Pancreas (tissue), 10 donors: Measurements from ENCODE around the gene PACS2. TPM values are rescaled to one million over a fixed set of nuclear protein-coding genes. Genes with fewer than 3 reads are reported as not detected.
A peak's percentile ranks its signal among the peaks of the same experiment; 100 is the strongest.

Experiments
- ATAC-seq, 4 donors: fragments of 200-7000 bp; cut with Tn5 transposase; one replicate each; pipeline versions ENCODE4 v1.8.0 to v1.9.1; 2020; ENCODE audit warnings: mild to moderate bottlenecking in 4 of 4, moderate library complexity in 4 of 4
- DNase-seq, 6 donors: peaks; one replicate each; pipeline ENCODE4 v3.0.0-alpha.2; 2020
- FAIRE-seq: peaks from 2 replicates; lab custom pipeline; 2012; peaks lifted over from hg19 to GRCh38; lab: Jason Lieb, UNC
- H3K27ac ChIP-seq, 4 donors: fragments of 200-600 bp; sonication (generic); 1 replicate in 3 of 4; 2 replicates in 1 of 4; pipeline versions ENCODE4 v1.5.0 to v1.8.0; 2020
- H3K27me3 ChIP-seq, 4 donors: fragments of 200-600 bp; one replicate each; pipeline ENCODE4 v1.8.0; 2021
- H3K36me3 ChIP-seq, 3 donors: fragments of 200-600 bp; sonication (generic) in 1 of 3; one replicate each; pipeline versions ENCODE4 v1.5.0 to v1.8.0; 2020 to 2021
- H3K4me1 ChIP-seq, 3 donors: fragments of 200-600 bp; one replicate each; pipeline ENCODE4 v1.8.0; 2021
- H3K4me3 ChIP-seq, 4 donors: fragments of 200-600 bp; sonication (generic) in 2 of 4; one replicate each; pipeline versions ENCODE4 v1.5.0 to v1.8.0; 2020 to 2021
- H3K9me3 ChIP-seq, 4 donors: fragments of 200-600 bp; one replicate each; pipeline ENCODE4 v1.8.0; 2021
- WGBS, 2 donors: extraction: QIAGEN DNeasy Blood & Tissue Kit; methylation state at CpG; one replicate each; pipeline ENCODE4 v1.1.7; 2013; 5-methylcytosine and 5-hydroxymethylcytosine counted together
- intact Hi-C, 3 donors: fragments of 100-400 bp; cut with DNase I; formaldehyde crosslinking; loops; one replicate each; pipeline versions ENCODE4 v1.11.1 to v1.14.2; 2022
- polyA plus RNA-seq, 2 donors: library from polyadenylated mRNA; stranded (reverse); fragments of 200-250 nt; gene quantifications; one replicate each; pipeline ENCODE4 v1.2.3, GENCODE V29; 2013
- total RNA-seq, 6 donors: library from RNA; stranded (reverse); fragmentation: NEBNext Ultra II Directional in 4 of 6; extraction: Animal tissue kit (Norgen Biotek cat#: 25700) in 4 of 6; gene quantifications; one replicate each; pipeline versions ENCODE4 v1.2.1 to v1.2.4, GENCODE V29; 2021 to 2023
- TF ChIP-seq, protein P1 (sequence below), 4 donors: fragments of 200-600 bp; sonication (generic) in 3 of 4; IDR thresholded peaks; one replicate each; pipeline versions ENCODE4 v1.5.0 to v1.8.0; 2021; ENCODE audit warnings: antibody characterized with exemption in 4 of 4
- donor health status: healthy with polysubstance abuse.
- donor health status: DM: no; HTN: no; CAD: no; lungs with moderate emphysema.
- donor health status: DM: no; HTN: no; CAD: no.
- donor health status: control.
- donor health status: control.
- donor health status: Bipolar disorder and iron deficiency.
- donor health status: DM: yes; HTN: yes; CAD: no.
- donor health status: DM: no; HTN: no; CAD: no.
- donor health status: DM: no; HTN: no; CAD: no.
- donor health status: DM: yes; HTN: yes; CAD: no.

Gene PACS2
- total and polyA plus RNA-seq, 8 donors = 36.9 to 128 (median 49.3) TPM

DNA sequence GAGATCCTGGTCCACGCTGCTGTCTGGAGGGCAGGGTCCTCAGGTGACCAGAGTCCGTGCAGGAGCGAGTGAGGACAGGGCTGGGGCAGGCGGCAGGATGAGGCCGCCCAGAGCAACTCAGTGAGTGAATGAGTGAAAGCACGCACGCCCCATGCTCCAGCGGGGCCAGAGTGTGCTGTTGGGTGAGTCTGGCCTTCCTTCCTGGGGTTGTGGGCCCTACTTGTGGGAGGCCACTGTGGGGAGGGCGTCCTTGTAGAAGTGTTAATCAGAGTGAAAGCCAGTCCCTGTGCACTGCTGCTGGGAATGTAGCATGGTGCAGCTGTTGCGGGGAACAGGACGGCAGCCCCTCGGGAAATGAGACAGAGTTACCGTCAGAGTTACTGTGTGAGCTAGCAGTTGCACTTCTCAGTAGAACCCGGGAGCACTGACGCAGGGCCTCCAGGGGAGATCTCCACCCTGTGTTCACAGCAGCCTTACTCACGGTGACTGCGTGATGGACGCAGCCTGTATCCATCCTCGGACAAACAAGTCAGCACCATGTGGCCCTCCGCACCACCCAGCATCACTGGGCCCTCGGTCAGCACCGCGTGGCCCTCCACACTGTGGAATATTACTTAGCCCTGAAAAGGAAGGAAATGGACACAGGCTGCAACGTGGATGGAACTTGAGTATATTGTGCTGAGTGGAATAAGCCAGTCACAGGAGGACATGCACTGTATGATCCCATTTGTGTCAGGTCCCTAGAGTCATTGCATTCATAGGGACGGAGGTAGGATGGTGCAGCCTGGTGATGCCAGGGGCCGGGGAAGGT lies 22.1 kb downstream of the PACS2 start:
- Histone ChIP-seq H3K27ac (no peak overlapping the region), H3K4me3 (no peak overlapping the region), H3K9me3 (no peaks in the 10 kb centered on the region), H3K27me3 (no peaks in the 10 kb centered on the region), H3K4me1 (peaks cover 3 to 17% (median 3%) of the 10 kb centered on the region in 3 donors), H3K36me3 (no peaks in the 10 kb centered on the region)
- intact Hi-C loops = no loop called here
- TF ChIP-seq, protein P1, sequence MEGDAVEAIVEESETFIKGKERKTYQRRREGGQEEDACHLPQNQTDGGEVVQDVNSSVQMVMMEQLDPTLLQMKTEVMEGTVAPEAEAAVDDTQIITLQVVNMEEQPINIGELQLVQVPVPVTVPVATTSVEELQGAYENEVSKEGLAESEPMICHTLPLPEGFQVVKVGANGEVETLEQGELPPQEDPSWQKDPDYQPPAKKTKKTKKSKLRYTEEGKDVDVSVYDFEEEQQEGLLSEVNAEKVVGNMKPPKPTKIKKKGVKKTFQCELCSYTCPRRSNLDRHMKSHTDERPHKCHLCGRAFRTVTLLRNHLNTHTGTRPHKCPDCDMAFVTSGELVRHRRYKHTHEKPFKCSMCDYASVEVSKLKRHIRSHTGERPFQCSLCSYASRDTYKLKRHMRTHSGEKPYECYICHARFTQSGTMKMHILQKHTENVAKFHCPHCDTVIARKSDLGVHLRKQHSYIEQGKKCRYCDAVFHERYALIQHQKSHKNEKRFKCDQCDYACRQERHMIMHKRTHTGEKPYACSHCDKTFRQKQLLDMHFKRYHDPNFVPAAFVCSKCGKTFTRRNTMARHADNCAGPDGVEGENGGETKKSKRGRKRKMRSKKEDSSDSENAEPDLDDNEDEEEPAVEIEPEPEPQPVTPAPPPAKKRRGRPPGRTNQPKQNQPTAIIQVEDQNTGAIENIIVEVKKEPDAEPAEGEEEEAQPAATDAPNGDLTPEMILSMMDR (IDR thresholded peaks at IDR 0.05) = no peak
- DNase-seq (no peak), ATAC-seq (no peak), FAIRE-seq (no peak)
- 88% methylated on average over 26 of the region's 26 CpGs for WGBS, 2 donors

DNA sequence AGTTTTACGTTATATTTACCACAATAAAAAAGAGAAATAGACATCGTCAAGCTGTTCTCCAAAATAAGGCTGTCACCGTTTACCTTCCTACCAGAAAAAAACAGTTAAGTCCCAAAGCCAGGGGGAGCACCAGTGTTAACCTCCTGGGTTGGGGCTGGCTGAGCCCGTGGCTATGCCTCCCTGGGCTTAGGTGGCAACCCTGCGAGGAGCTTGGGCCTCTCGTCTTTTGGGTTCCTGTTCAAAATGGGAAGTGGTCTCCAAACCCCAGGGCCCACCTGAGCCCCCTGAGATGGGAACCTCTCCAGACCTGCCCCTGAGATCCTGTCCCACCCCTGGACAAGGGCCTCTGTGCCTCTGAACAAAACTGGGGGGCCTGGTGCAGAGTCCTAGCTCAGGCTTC lies 22.9 kb downstream of the PACS2 start:
- Histone ChIP-seq H3K27me3 (no peaks in the 10 kb centered on the region), H3K4me1 (peaks cover 3 to 17% (median 3%) of the 10 kb centered on the region in 3 donors), H3K4me3 (no peak overlapping the region), H3K27ac (no peak overlapping the region), H3K36me3 (no peaks in the 10 kb centered on the region), H3K9me3 (no peaks in the 10 kb centered on the region)
- FAIRE-seq (no peak), DNase-seq (no peak), ATAC-seq (no peak)
- intact Hi-C loops = no loop called here
- WGBS, 2 donors = 84 to 90% methylated on average over 6 of the region's 6 CpGs
- TF ChIP-seq, protein P1 (IDR thresholded peaks at IDR 0.05) = no peak

DNA sequence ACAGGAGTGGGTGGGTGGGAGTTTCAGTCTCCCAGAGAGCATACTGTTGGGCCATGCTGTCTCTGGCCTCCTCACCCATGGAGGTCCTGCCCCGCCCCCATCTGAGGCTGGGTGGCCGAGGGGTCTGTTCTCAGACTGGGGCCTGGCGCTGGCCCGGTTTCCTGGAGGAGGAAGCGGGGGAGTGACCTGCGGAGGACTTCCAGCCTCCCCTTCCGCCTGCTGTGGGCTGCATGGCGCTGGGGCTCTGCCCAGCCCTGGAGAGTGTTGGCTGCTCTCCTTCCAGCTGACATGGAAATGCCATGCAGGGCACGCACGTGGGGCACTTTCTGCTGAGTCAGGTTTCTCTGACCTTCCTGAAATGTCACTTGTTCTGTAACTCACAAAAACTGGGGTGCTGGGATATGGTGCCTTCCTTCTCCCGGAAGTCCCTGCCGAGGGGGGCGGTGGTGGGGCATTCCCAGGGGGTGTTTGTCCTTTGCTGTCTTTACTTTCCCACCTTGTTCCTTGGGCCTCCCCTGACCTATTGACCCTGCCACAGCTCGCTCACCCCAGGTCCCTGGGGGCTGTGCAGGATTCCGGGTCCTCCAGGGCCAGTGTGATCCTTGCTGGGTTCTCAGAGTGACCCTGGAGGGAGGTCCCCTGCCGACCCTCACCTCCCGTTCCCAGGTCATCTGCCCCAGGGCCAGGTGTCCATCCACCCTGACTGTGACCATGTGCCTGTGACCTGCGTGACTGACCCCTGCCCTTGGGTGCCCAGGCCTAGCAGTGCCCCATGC lies 23.6 kb downstream of the PACS2 start:
- Histone ChIP-seq H3K4me3 (no peak overlapping the region), H3K9me3 (no peaks in the 10 kb centered on the region), H3K27ac (no peak overlapping the region), H3K36me3 (no peaks in the 10 kb centered on the region), H3K4me1 (peaks cover 3 to 17% (median 3%) of the 10 kb centered on the region in 3 donors), H3K27me3 (no peaks in the 10 kb centered on the region)
- ATAC-seq (peak; percentile 14 to 47 (median 27)), FAIRE-seq (no peak), DNase-seq (peak in 2 of 6 donors; percentile 38 to 53)
- TF ChIP-seq, protein P1 (IDR thresholded peaks at IDR 0.05) = no peak
- 67 to 70% methylated on average over 18 of the region's 18 CpGs for WGBS, 2 donors
- intact Hi-C loops = no loop called here

DNA sequence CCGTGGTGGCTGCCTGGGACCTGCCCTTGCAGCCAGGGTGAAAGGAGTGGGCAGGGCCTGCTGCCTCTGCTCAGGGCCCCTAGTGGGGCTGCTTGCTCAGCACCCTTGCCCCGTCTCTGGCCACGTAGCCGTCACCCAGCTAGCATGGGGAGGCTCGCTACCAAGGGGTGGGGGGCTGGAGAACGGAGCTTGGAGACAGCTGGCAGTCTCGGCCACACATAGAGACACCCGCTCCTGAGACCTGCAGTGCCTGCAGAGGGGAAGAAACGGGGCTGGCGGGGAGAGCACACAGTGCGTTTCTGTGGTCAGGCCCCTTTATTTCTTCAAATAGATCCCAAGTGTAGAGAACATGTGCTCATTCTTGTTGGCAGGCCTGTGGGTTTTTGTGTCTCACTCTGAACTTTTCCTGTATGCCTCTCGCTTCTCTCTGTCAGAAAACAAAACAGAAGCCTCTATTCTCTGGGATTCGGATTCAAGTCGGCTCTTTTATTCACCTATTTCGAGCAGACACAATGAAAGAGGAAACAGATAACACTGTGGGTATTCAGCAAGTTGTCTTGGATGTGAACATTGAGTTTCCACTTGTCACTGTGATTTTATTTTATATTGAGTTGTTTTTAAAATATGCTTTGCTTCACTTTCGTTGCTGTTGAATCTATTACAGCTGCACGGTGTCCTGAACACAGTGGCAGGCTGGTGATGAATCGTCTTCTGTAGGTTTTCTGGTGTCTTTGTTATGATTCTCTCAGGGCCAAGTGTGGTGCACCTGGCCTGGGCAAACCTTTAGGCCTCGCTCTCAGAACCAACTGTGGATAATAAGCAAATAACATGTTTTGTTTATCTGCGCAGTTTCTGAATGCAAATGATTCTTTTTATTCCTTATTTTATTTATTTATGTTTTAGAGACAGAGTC lies 26.5 kb downstream of the PACS2 start:
- Histone ChIP-seq H3K4me1 (peaks cover under 1 to 8% (median 4%) of the 10 kb centered on the region in 3 donors), H3K27me3 (no peaks in the 10 kb centered on the region), H3K27ac (no peak overlapping the region), H3K9me3 (no peaks in the 10 kb centered on the region), H3K36me3 (no peaks in the 10 kb centered on the region), H3K4me3 (no peak overlapping the region)
- ATAC-seq (no peak), FAIRE-seq (no peak), DNase-seq (no peak)
- TF ChIP-seq, protein P1 (IDR thresholded peaks at IDR 0.05) = no peak
- WGBS, 2 donors = 81 to 82% methylated on average over 20 of the region's 20 CpGs
- intact Hi-C loops = no loop called here
